Astrocyte of the spinal cord (primary cell): ENCODE results near the gene NUTM2F.
"Not testable (repeated sequence)": the region's sequence is repeated elsewhere in the genome, so short reads cannot be mapped to it uniquely, and the experiment has no call there.

Experiments
- DNase-seq: peaks from one replicate; pipeline ENCODE4 v3.0.0; 2011; ENCODE audit warnings: low read depth, low spot score
- H3K4me3 ChIP-seq: 2 replicates; pipeline ENCODE4 v1.5.1; 2011; ENCODE audit warnings: low read depth, mild to moderate bottlenecking, low read length, moderate library complexity
- in situ Hi-C: cut with HindIII; loops from 2 replicates; pipeline ENCODE4 v1.10.0; 2017; ENCODE audit warnings: low sequenced_read_pairs
- TF ChIP-seq, protein P1 (sequence below): IDR thresholded peaks from 2 replicates; pipeline ENCODE4 v1.5.1; 2012; ENCODE audit warnings: low read depth, mild to moderate bottlenecking, low read length, inconsistent platforms

Gene NUTM2F

DNA sequence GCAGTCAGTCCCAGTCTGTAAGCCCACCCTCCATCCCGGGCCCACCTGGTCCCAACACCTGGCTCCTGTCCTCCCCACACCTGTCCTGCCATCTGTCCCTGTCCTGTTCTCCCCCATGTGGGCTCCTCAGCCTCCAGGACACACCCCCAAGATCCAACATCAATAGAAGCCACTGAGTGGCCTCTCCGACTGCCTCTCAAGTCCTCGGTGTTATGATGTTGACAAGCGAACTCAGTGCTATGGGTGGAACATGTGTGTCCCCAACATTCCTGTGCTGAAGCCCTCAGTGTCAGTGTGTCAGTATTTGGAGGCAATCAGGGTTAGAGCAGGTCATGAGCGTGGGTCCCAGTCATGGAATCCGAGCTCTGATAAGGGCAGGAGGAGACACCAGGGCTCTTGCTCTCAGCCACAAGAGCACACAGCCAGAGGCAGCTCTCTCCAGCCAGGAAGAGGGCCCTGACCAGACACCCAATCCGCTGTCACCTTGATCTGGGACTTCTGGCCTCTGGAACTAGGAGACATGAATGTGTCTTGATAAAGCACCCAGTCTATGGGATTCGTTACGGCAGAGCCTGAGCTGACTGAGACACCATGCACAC is 6.0 kb downstream of the NUTM2F start:
- in situ Hi-C loops, DNase-seq, H3K4me3 ChIP-seq: not testable (repeated sequence)

DNA sequence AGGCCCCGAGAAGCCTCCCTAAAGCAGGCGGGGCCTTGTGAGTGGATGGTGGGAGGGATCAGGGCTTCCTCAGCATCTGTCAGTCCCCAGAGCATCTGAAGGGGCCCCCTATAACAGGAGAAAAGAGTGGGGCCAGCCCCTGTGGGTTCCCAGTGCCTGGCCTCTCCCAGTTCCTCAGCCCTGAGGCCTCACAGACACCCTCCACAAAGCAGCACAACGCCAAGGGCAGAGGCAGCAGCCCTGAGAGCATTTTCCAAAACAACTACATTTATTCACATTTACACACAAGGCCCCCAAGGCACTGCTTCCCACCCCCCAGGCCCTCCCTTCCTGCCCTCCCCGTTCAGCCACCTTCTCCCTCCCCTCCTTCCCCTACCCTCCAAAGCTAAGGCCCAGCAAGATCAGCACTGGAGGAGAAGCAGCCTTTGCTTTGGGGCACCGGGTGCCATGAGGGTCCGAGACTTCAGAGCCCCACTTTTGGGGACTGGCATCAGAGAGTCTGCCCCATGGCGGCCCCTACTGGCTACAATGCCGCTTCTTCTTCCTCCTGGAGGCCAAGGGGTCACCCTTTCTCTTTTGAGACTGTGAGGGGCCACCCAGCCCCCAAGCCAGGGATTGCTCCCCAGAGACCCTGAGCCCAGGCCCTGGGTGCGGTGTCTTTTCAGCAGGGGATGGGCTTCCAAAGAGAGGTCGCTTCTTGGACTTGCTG is 10.3 kb downstream of the NUTM2F start:
- DNase-seq, H3K4me3 ChIP-seq, in situ Hi-C loops: not testable (repeated sequence)

DNA sequence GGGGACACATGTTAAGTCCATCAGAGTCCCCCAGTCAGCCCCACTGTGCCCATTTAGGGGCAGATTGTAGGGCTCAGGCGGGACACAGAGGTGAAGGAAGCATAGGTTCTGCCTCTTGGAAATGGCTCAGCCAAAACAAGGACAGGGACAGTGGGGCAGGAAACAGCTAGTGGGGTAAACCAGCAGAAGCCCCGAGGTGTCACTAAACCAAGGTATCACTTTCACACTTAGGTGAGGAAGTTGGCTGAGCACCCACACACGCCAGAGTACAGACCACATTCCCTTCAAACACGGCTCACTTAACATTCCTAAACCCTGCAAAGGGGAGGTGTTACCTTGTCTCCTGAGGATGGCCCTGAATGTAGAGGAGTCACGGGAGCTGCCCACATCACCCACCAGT is 12.2 kb downstream of the NUTM2F start:
- H3K4me3 ChIP-seq, in situ Hi-C loops, DNase-seq: not testable (repeated sequence)

DNA sequence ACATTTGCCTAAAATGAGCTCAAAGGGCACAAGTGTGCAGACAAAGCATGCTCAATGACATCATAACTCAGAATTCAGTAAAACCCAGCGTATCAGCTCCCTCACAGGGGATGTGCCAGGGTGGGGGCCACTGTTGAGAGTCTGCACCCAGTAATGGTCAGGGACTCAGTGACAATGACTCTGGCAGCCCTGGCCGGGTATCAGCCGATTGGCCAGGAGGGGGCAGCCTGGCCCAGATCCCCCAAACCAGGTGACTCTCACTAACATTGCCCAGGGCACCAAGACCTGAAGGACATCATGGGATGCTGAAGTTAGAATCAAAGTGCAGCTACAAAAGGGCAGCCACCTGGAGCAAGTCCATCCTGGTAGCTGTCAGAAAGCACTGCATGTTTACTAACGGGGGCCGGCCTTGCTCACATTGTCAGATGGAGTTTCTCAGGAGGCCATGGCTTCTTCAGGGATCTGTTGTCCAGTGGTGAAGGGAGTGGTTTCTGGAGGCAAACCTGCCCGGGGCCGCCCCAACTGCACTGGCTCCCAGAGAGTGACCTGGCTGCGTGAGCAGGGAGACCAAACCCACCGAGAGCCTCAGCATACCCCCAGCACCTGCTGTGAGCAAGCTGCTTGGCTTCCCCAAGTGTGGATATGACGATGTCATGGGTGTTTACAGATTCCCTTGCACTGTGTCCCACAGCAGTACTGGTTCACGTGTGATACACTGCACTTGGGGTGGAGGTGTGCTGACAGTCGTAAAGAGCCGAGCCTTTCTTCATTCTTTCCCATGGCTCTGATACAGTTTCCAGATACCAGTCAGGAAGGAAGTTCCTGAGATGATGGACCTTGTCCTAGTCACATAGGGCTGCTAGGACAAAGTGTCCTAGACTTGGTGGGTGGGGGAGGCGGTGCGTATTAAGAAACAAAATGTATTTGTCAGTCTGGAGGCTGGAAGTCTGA is 13.1 kb downstream of the NUTM2F start:
- DNase-seq, in situ Hi-C loops, H3K4me3 ChIP-seq: not testable (repeated sequence)

DNA sequence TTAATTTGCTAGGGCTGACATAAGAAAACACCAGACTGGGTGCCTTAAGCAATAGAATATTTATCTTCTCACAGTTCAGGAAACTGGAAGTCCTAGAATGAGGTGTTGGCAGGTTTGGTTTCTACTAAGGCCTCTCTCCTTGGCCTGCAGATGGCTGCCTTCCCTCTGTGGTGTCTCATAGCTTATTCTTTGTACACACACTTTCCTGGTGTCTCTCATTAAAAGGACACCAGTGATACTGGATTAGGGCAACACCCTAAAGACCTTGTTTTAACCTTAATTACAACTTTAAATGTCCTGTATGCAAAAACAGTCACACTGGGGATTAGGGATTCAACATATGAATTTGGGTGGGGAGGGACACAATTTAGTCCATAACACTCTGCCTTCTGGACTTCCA is 25.1 kb downstream of the NUTM2F start:
- in situ Hi-C loops: no loop called here
- TF ChIP-seq, protein P1, sequence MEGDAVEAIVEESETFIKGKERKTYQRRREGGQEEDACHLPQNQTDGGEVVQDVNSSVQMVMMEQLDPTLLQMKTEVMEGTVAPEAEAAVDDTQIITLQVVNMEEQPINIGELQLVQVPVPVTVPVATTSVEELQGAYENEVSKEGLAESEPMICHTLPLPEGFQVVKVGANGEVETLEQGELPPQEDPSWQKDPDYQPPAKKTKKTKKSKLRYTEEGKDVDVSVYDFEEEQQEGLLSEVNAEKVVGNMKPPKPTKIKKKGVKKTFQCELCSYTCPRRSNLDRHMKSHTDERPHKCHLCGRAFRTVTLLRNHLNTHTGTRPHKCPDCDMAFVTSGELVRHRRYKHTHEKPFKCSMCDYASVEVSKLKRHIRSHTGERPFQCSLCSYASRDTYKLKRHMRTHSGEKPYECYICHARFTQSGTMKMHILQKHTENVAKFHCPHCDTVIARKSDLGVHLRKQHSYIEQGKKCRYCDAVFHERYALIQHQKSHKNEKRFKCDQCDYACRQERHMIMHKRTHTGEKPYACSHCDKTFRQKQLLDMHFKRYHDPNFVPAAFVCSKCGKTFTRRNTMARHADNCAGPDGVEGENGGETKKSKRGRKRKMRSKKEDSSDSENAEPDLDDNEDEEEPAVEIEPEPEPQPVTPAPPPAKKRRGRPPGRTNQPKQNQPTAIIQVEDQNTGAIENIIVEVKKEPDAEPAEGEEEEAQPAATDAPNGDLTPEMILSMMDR: no peak
- no peak overlapping the region for H3K4me3 ChIP-seq
- DNase-seq: no peak

DNA sequence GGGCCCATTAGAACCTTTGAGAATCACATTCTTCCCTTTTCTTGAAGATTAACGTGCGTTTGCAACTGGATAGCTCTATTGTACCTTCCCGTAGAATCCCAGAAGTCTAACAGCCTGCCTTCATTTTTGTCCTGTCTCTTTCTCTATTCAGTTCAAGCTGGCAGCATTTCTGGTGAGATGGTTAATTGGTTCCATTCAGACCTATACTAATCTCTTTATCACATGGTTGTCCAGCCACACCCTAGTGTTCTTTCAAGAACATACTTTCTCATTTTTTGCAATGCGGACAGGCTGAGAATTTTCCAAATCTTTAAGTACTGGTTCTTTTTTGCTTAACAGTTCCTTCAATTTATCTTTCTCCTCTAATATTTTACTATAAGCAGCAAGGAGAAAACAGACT is 26.0 kb downstream of the NUTM2F start:
- H3K4me3 ChIP-seq: no peak overlapping the region
- TF ChIP-seq, protein P1: no peak
- DNase-seq: no peak
- in situ Hi-C loops: no loop called here

DNA sequence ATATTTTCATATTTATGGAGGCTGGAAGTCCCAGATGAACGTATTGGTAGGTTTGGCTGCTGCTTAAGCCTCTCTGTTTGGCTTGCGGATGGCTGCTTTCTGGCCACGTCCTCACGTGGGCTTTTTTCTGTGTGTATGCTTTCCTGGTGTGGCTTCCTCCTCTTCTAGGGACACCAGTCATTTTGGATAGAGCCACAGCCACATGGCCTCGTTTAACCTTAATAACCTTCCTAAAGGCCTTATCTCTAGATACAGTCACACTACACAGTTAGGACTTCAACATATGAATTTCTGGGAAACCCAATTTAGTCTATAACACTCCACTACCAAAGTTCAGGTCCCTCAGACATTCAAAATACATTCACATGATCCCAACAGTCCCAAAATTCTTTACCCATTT is 26.9 kb downstream of the NUTM2F start:
- no peak overlapping the region for H3K4me3 ChIP-seq
- DNase-seq: no peak
- TF ChIP-seq, protein P1: no peak
- in situ Hi-C loops: no loop called here

DNA sequence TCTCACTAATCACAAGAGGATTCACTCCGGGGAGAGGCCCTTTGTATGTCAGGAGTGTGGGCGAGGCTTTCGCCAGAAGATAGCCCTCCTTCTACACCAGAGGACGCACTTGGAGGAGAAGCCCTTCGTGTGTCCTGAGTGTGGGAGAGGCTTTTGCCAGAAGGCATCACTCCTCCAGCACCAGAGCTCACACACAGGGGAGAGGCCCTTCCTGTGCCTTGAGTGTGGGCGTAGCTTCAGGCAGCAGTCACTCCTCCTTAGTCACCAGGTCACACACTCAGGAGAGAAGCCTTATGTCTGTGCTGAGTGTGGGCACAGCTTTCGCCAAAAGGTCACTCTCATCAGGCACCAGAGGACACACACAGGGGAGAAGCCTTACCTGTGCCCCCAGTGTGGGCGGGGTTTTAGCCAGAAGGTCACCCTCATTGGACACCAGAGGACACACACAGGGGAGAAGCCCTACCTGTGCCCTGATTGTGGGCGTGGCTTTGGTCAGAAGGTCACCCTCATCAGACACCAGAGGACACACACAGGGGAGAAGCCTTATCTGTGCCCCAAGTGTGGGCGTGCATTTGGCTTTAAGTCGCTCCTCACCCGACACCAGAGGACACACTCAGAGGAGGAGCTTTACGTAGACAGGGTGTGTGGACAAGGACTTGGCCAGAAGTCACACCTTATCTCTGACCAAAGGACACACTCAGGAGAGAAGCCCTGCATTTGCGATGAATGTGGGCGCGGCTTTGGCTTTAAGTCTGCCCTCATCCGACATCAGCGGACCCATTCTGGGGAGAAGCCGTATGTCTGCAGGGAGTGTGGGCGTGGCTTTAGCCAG is 27.8 kb downstream of the NUTM2F start:
- in situ Hi-C loops: no loop called here
- TF ChIP-seq, protein P1: no peak
- H3K4me3 ChIP-seq: no peak overlapping the region
- no peak for DNase-seq
